GM21381 (cell line): ENCODE data around the gene BTBD2.
"Not testable (repeated sequence)": the region's sequence is repeated elsewhere in the genome, so short reads cannot be mapped to it uniquely, and the experiment has no call there.

Experiments
- ATAC-seq: cut with Tn5 transposase; IDR thresholded peaks from one replicate; pipeline ENCODE4 v1.9.1; 2021; ENCODE audit warnings: mild to moderate bottlenecking, moderate library complexity; ENCODE audit not compliant: unreplicated experiment

The BTBD2 gene

GRCh38 chr19:2040647-2041432 lies 25.3 kb upstream of the BTBD2 start:
- ATAC-seq = no peak

DNA sequence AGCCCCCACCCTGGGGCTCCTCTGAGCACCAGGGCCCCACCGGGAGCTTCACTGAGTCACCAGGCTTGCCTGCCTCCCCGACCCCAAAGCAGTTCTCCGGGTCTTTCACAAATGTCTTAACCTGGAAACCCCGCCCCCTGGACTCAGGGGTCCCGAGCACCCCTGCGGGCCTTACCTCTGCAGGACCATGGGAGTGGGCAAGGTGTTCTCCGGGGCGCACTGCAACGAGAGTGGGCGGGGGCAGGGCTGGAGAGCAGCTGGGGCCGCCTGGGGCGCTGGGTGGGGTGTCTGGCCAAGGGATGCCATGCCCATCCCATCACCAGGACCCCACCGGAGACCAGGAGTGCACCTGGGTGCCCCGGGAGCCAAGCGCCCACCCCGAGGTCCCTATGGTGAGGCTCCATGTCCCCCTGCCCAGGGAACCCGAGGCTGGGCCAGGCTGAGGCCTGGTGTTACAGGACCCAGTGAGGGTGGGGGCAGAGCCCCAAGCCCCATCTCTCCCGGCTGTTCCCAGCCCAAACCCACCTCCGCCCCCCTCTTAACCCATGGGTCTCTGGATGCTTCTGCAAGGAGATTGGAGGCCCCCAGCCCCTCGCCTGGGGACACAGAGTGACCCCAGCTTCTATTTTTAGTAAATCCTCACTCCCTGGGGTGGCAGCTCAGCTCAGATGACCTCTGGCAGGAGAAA lies 24.6 kb upstream of the BTBD2 start:
- no peak for ATAC-seq

DNA sequence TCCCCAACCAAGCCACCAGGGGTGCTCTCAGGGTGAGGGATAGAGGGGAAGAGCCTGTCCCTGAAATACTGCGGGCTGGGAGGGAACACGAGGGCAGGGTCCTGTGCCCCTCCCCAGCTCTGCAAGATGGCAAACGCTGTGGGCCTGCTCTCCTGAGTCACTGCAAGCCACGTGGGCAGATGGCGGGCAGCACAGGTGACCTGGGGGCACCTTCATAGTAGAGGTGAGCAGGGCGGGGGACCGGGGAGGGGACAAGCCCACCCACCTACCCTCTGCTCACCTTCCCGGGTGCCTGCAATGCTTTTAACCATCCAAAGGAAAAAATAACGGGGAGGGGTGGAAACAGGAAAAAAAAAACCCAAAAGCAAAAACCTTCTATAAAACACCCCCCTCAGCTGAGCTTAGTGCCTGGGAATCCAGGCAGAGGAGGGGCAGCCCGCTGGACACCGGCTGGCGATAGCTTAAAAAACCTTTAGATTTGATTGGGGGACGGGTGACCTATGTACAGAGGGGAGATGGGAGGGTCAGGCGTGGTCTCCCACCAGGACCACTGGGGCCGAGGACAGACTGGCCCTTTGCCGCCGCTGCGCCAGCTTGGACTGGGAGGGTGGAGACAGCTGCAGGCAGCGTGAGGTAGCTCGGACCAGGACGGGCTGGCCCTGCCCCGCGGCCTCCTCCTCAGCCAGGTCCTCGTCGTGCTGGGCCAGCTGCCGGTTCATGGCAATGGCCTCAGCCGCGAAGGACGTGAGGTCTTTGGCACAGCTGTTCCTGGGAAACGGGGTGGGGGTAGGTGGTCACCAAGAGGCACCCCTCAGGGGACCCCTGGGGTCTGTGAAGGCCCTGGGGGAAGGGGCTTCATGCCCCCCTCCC lies 23.8 kb upstream of the BTBD2 start:
- ATAC-seq = no peak

DNA sequence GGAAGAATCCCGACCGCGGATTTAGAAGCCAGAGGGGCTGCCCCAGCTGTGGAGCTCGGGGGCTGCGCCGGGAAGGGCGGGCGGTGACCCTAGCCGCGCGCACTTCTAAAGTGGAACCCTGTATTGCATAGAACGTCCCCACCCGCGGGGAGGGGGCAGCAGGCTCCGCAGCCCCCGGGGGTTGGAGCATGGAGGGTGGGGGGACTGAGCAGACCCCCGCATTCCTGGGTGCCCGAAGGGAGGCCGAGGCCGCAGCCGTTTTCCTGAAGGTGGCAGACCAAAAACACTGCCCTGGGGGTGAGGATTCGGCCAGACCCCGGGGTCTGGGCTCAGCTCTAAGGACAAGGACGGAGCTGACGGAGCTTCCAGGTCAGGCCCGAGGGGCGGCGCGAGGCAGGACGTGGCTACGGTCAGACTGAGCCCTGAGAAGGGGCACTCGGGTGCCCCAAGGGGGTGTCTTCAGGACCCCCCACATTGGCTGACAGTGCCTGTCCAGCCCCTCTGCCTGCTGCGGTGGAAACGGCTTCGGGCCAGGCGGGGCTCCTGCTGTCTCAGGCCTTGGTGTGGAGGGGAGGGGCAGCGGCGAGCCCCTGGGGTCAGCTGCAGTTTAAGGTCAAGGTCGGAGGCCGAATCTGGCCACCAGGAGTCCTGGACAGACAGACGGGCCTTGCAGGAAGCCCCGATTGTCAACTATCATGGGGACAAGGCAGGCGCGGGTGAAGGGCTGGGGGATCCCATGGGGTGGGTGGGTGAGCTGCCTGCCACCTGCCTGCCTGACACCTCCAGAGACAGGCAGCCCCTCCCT lies 23.0 kb upstream of the BTBD2 start:
- ATAC-seq = no peak

DNA sequence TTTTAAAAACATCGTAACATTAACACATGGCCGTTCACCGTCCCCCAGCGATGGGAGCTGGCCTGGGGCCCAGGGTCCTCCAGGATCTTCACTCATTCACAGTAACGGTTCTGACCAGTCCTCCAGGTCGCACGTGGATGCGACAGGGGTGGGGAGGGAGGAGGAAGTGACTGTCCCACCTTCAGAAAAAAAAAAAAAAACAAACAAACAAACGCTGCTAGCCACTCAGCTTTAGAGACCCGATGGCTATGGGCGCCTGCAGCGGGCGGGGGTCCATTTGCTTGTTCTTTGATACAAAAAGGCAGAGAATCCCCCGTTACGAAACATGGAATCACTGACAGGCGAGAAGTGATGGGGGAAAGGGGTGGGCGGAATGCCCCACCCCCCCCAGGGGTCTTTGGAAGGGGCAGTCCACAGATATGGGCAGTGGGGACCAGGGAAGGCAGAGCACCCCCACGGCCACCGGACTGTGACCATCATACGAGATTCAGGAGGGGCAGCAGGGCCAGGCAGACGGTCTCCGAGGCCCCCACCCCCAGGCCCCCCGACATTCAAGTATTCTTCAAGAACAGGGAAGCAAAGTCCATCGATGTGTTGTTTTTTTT lies 22.2 kb upstream of the BTBD2 start:
- ATAC-seq = no peak

GRCh38 chr19:2036424-2036823 lies 20.9 kb upstream of the BTBD2 start:
- no peak for ATAC-seq

DNA sequence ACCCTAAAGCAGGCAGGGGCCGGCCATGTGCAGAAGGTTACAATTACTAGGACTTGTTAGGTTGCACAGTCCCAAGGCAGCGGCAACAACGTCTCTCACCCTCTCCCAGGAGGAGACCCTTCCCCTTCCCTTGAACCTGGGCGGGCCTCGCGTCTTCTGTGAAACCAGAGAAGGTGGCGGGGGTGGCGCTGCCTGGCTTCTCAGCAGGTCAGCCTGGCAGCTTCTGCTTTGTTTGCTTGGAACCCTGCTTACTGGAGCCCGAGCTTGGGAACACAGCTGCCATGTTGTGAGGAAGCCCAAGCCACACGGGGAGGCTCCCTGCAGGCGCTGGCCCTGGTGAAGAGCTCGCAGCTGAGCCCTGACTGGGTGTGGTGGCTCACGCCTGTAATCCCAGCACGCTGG lies 20.1 kb upstream of the BTBD2 start:
- no peak for ATAC-seq

GRCh38 chr19:2034729-2035589 lies 19.4 kb upstream of the BTBD2 start:
- ATAC-seq = no peak

DNA sequence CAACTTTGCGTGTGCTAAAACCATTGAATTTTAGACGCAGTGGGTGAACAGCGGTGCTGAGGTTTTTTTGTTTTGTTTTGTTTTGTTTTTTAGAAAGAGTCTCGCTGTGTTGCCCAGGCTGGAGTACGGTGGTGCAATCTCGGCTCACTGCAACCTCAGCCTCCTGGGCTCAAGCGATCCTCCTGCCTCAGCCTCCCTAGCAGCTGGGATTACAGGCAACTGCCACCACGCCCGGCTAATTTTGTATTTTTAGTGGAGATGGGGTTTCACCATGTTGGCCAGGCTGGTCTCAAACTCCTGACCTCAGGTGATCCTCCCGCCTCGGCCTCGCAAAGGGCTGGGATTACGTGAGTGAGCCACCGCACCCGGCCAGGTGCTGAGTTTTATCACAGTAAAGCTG lies 18.7 kb upstream of the BTBD2 start:
- ATAC-seq = not testable (repeated sequence)

DNA sequence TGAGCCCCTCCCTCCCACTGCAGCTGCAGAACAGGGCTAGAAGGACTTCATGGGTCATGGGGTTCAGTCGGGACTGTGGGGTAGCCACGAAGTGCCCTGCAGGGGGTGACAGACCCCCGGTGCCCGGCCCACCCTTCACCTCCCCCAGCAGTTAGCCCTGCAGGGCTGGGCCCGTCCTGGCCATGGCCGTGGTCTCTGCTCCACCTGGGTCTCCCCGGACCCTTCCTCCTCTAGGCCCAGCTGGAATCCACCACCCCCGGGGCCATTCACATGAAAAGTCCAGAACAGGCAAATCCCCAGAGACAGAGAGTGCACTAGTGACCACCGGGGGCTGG lies 18.3 kb upstream of the BTBD2 start:
- no peak for ATAC-seq

- no peak for ATAC-seq
Observed at GRCh38 chr19:2033115-2033824, 17.8 kb upstream of the BTBD2 start.

GRCh38 chr19:2032296-2032941 lies 16.9 kb upstream of the BTBD2 start:
- ATAC-seq = no peak

GRCh38 chr19:2027361-2027760 lies 11.8 kb upstream of the BTBD2 start:
- ATAC-seq = no peak

- no peak for ATAC-seq
Observed at GRCh38 chr19:2026770-2027169, 11.3 kb upstream of the BTBD2 start.

GRCh38 chr19:2022289-2022688 lies 6.8 kb upstream of the BTBD2 start:
- ATAC-seq = no peak

- no peak for ATAC-seq
Observed at GRCh38 chr19:2021453-2022140, 6.1 kb upstream of the BTBD2 start.

DNA sequence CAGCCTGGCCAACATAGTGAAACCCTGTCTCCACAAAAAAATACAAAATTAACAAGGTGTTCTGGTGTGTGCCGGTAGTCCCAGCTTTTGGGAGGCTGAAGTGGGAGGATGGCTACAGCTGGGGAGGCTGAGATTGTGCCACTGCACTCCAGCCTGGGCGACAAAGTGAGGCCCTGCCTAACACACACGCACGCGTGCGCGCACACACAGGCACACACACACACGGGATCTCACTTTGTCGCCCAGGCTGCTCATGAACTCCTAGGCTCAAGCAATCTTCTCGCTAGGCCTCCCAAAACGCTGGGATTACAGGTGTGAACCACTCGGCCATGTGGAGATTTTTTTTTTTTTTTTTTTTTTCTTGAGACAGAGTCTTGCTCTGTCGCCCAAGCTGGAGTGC lies 3.2 kb upstream of the BTBD2 start:
- no peak for ATAC-seq
